Panc1 (cell line): ENCODE data around the gene PLRG1. TPM values are rescaled to one million over a fixed set of nuclear protein-coding genes. Genes with fewer than 3 reads are reported as not detected.

Experiments used
- ATAC-seq: fragments of 200-7000 bp; cut with Tn5 transposase; 2 replicates; pipeline ENCODE4 v1.9.1; 2020; ENCODE audit warnings: mild to moderate bottlenecking, moderate library complexity
- BruUV-seq: library from RNA; stranded (reverse); fragments of 400-500 nt; replicated peaks from 2 replicates; lab custom pipeline; 2021; lab: Mats Ljungman, UMichigan
- CTCF ChIA-PET: fragments of 300-600 bp; sonication (Branson Sonifier 250); formaldehyde crosslinking; loops from one replicate; lab custom pipeline; 2022; ENCODE audit warnings: antibody characterized with exemption; lab: Charles Lee
- POLR2A ChIA-PET: fragments of 300-600 bp; sonication (Branson Sonifier 250); formaldehyde crosslinking; loops from one replicate; lab custom pipeline; 2022; ENCODE audit warnings: antibody characterized with exemption; lab: Charles Lee
- DNase-seq: peaks from one replicate; pipeline ENCODE4 v3.0.0-alpha.2; 2010; ENCODE audit warnings: low read depth, low spot score
- H3K27ac ChIP-seq: 2 replicates; pipeline ENCODE4 v1.5.1; 2011; ENCODE audit warnings: mild to moderate bottlenecking, low read length, inconsistent platforms
- H3K27me3 ChIP-seq: fragments of 200-500 bp; sonication (Bioruptor generic); 2 replicates; pipeline ENCODE4 v1.6.0; 2014; ENCODE audit warnings: low read length, inconsistent platforms; ENCODE audit not compliant: control insufficient read depth, insufficient read depth
- H3K36me3 ChIP-seq: fragments of 200-500 bp; sonication (Bioruptor generic); 2 replicates; pipeline ENCODE4 v1.5.1; 2014; ENCODE audit warnings: inconsistent platforms, mild to moderate bottlenecking, low read length, moderate library complexity; ENCODE audit not compliant: control insufficient read depth, insufficient read depth
- H3K4me1 ChIP-seq: 2 replicates; pipeline ENCODE4 v1.5.1; 2011; ENCODE audit warnings: inconsistent platforms, mild to moderate bottlenecking, low read length, moderate library complexity; ENCODE audit not compliant: control insufficient read depth, insufficient read depth
- H3K4me3 ChIP-seq, 2 experiments: 2 replicates each; pipeline ENCODE4 v1.5.1; 2011 to 2012; ENCODE audit warnings: low read depth in 2 of 2, low read length in 2 of 2, mild to moderate bottlenecking in 2 of 2, inconsistent platforms in 1 of 2, moderate library complexity in 1 of 2
- H3K9me3 ChIP-seq: fragments of 200-500 bp; sonication (Bioruptor generic); 2 replicates; pipeline ENCODE4 v1.5.1; 2014; ENCODE audit warnings: low read depth, mild to moderate bottlenecking, inconsistent platforms, low read length, moderate library complexity; ENCODE audit not compliant: control insufficient read depth, insufficient read depth
- CTCF ChIP-seq: fragments of 450-650 bp; IDR thresholded peaks from 2 replicates; pipeline ENCODE4 v1.5.1; 2017; ENCODE audit warnings: mild to moderate bottlenecking
- POLR2AphosphoS5 ChIP-seq: IDR thresholded peaks from 2 replicates; pipeline ENCODE4 v1.6.1; 2012; ENCODE audit warnings: mild to moderate bottlenecking, low read depth, low read length, moderate library complexity
- REST ChIP-seq, 2 experiments: IDR thresholded peaks; 2 replicates each; pipeline ENCODE4 v1.6.1; 2011 to 2012; ENCODE audit warnings: low read depth in 2 of 2, control low read depth in 1 of 2, low read length in 1 of 2, mild to moderate bottlenecking in 1 of 2, moderate library complexity in 1 of 2; ENCODE audit not compliant: insufficient read depth in 1 of 2
- SIN3A ChIP-seq: IDR thresholded peaks from 2 replicates; pipeline ENCODE4 v1.6.1; 2012; ENCODE audit warnings: low read depth, mild to moderate bottlenecking, low read length, moderate library complexity, borderline replicate concordance; ENCODE audit not compliant: insufficient read depth
- TCF7L2 ChIP-seq: IDR thresholded peaks from 2 replicates; pipeline ENCODE4 v1.6.1; 2011; ENCODE audit warnings: mild to moderate bottlenecking, low read depth, low read length, inconsistent platforms
- in situ Hi-C: cut with HindIII; loops from 2 replicates; pipeline ENCODE4 v1.10.0; 2016; ENCODE audit warnings: low sequenced_read_pairs, low pct_unique_long_range_greater_than_20kb
- intact Hi-C: fragments of 100-400 bp; cut with micrococcal nuclease; formaldehyde crosslinking; loops from one replicate; pipeline ENCODE4 v1.10.0; 2022; ENCODE audit not compliant: unreplicated experiment
- total RNA-seq: library from RNA; stranded (reverse); gene quantifications from one replicate; pipeline ENCODE4 v1.2.1, GENCODE V29; 2021; ENCODE audit not compliant: unreplicated experiment

Gene PLRG1
- total RNA-seq, 1 experiment from 2014 or later = 66.1 TPM

- DNase-seq = no peak
- in situ Hi-C loops (no loop called here), intact Hi-C loops (no loop called here)
- Histone ChIP-seq H3K27me3 (peaks cover 5% of the 10 kb centered on the region; the same call in 1 of the 2 replicates), H3K27ac (no peak overlapping the region), H3K4me1 (no peaks in the 10 kb centered on the region), H3K9me3 (no peaks in the 10 kb centered on the region), H3K36me3 (no peaks in the 10 kb centered on the region), H3K4me3 (no peak overlapping the region)
- ChIA-PET CTCF (no interaction called here), POLR2A (no interaction called here)
- no peak for ATAC-seq
- no TSS peak for BruUV-seq
- TF ChIP-seq POLR2AphosphoS5 = no peak
- no peak for TF ChIP-seq TCF7L2
- no peak for TF ChIP-seq SIN3A
- TF ChIP-seq CTCF = no peak
- TF ChIP-seq REST (IDR thresholded peaks at IDR 0.05; ENCODE audit: insufficient read depth in 1 of 2, low read depth in 2 of 2, low read length in 1 of 2) = no peak
Measured at GRCh38 chr4:154497889-154498288, 52.3 kb downstream of the PLRG1 start.

GRCh38 chr4:154495867-154496266 lies 54.3 kb downstream of the PLRG1 start:
- ChIA-PET CTCF (no interaction called here), POLR2A (no interaction called here)
- Histone ChIP-seq H3K27me3 (peaks cover 3% of the 10 kb centered on the region; the same call in 1 of the 2 replicates), H3K9me3 (no peaks in the 10 kb centered on the region), H3K27ac (no peak overlapping the region), H3K36me3 (no peaks in the 10 kb centered on the region), H3K4me3 (no peak overlapping the region), H3K4me1 (no peaks in the 10 kb centered on the region)
- BruUV-seq = no TSS peak
- intact Hi-C loops = no loop called here
- in situ Hi-C loops = no loop called here
- TF ChIP-seq POLR2AphosphoS5 = no peak
- TF ChIP-seq REST (IDR thresholded peaks at IDR 0.05; ENCODE audit: insufficient read depth in 1 of 2, low read depth in 2 of 2, low read length in 1 of 2) = no peak
- TF ChIP-seq CTCF = no peak
- TF ChIP-seq SIN3A = no peak
- no peak for TF ChIP-seq TCF7L2
- DNase-seq = no peak
- ATAC-seq = no peak
